ENCODE measurements around the gene TRIM49D2.
"Not testable (repeated sequence)": the region's sequence is repeated elsewhere in the genome, so short reads cannot be mapped to it uniquely, and the experiment has no call there.

The TRIM49D2 gene, protein sequence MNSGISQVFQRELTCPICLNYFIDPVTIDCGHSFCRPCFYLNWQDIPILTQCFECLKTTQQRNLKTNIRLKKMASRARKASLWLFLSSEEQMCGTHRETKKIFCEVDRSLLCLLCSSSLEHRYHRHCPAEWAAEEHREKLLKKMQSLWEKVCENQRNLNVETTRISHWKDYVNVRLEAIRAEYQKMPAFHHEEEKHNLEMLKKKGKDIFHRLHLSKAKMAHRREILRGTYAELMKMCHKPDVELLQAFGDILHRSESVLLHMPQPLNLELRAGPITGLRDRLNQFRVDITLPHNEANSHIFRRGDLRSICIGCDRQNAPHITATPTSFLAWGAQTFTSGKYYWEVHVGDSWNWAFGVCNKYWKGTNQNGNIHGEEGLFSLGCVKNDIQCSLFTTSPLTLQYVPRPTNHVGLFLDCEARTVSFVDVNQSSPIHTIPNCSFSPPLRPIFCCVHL
- 0 reads per million in 3 experiments for total RNA-seq

DNA sequence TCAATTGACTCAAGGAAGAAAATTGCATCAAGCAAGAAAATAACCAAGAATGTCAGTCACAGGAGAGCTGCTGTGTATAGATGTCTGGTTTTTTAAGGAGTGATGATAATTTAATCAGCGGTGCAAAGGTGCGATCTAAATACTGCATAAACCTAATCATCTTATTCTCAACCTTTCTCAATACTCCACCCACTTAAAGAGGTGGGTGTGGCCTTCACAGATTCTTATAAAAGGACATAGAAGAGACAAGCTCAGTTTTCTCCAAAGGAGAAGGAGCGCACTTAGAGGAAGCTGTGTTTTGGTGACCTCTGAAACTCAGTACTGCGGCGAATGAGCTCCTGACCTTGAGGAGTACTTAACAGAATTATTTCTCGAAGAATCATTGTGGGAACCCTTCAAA lies at the start of gene TRIM49D2:
Gene TRIM49D2, plus strand, starts transcription at position 301 of the 400 bp plus-strand sequence. CDS start 2,698 bp downstream, outside the sequence.
- DNase-seq, result not testable (repeated sequence)

GRCh38 chr11:89877511-89877910 lies 46.4 kb upstream of the TRIM49D2 start:
- not testable (repeated sequence) for DNase-seq

GRCh38 chr11:89893245-89893644 lies 30.6 kb upstream of the TRIM49D2 start:
- DNase-seq, result not testable (repeated sequence)

DNA sequence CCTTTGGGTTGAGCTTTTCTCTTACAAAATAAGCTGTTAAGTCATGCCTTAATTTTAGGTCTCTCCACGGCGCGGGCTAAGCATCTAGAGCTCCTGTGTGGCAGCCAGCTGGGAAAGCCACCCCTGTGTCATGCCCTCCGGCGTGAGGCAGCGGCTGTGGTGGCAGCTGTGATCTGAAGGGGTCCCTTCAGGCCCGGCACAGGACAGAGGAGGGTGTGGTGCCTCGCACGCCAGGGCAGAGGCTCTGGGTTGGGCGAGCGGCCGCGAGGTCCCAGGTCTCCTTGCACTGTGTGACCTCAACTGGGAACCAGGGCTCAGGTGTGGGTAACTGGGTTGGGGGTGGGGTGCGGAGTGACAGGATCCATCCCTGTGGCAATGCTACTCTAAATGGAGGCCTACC lies 23.1 kb upstream of the TRIM49D2 start:
- not testable (repeated sequence) for DNase-seq

DNA sequence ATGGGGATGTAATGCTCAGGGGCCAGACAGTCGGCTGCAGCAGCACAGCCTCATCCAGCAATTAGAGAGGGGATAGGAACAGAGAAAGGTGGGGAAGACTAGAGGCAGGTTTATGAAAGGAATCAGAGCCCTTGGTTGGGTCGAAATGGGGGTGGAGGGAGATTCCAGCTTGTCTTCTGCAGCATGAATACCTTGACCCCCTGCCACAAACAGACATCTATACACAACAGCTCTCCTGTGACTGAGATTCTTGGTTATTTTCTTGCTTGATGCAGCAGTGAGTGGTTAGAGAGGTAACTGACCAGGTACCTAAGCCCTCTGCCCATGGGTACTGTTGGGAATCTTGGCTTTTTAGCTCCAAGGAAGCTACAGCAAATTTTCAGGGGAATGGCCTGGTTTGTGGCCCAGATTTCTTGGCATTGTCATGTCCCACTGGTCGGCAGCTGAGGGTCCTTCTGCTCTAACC lies 1.6 kb upstream of the TRIM49D2 start, which contains the start of gene TRIM49D1:
Gene TRIM49D1, minus strand, starts transcription at position 51 of the 466 bp plus-strand sequence. CDS start 4,535 bp downstream, outside the sequence.
- DNase-seq, result no peak

DNA sequence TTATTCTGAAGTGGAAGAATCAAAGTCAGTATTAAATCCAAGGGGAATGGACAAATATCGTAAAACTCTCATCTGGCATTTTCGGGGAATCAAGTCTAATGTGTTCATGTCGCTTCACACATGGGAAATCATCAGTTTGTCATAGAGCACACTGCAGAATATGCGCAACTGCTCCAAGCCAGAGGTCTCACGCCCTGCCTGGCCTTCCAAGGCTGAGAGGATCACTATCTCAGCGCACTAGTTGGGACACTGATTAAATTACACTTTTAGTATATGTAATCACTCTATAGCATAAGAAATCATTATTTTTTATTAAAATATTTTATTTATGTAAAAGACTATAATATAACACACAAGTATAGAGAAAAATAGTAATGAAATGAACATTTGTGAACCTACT lies 37.0 kb downstream of the TRIM49D2 start:
- not testable (repeated sequence) for DNase-seq

DNA sequence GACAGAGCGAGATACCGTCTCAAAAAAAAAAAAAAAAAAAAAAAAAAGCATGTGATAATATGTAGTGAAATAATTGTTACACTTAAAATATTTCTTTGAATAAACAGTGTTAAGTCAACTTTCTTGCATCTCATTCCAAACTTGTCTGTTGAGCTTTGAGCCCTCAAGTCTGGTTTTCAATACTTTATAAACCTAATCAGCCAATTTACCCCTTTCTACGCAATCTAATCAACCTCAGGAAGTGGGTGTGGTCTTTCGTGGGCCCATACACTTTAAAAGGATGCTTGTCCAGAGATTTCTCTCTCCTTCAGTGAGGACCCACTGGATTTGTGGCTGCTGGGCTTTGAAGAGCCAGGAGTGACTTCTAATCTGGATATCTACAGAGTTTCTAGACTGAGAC lies 41.9 kb downstream of the TRIM49D2 start, which contains the start of gene TRIM64:
Gene TRIM64, plus strand, starts transcription at position 301 of the 400 bp plus-strand sequence. CDS start 2,467 bp downstream, outside the sequence.
- DNase-seq, result not testable (repeated sequence)
